ENCODE data around the gene RAPSN.

Gene RAPSN

DNA sequence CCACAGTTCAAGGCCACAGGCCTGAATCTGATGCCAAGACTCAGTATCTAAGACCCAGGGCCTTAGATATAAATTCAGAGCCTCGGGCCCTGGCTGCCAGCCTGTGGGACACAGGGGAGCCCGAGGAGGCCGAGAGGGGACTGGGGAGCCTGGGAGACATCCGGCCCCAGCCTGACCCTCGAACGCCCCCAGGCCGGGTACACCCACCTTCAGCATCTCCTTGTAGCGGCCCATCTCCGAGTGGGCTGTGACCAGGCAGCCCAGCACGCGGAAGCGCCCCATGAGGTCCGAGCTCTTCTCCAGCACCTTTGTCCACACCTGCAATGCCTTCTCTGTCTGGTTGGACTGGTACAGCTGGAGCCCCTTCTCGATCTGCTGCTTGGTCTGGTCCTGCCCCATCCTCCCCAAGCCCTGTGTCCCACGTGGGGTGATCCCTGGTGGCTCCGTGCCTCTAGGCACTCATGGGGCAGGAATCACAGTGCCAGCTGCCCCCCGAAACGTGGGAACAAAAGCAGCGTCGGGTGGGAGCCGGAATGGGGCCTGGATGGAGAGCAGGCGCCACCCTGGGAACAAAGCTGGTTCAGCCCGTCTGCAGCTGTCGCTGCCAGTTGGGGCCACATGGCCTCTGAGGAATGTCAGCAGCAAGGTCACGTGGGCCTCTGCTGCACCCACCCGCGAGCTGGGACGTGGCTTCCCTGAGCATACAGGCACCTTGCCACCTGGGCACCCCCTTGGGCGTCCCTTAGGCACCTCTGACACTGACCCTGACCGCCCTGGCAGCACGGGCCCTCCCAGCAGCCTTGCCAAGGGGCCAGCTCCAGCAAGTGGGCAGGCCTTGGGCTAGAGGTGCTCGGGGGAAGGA lies at the start of gene RAPSN:
TSS of gene RAPSN (minus strand) at position 571 of the 862 bp plus-strand sequence. CDS start at position 399, 172 bp downstream.
- Histone ChIP-seq H3K27ac (no peak within 1 kb of the TSS), H3K4me3 (no peak within 1 kb of the TSS)
- TF ChIP-seq, protein P1, sequence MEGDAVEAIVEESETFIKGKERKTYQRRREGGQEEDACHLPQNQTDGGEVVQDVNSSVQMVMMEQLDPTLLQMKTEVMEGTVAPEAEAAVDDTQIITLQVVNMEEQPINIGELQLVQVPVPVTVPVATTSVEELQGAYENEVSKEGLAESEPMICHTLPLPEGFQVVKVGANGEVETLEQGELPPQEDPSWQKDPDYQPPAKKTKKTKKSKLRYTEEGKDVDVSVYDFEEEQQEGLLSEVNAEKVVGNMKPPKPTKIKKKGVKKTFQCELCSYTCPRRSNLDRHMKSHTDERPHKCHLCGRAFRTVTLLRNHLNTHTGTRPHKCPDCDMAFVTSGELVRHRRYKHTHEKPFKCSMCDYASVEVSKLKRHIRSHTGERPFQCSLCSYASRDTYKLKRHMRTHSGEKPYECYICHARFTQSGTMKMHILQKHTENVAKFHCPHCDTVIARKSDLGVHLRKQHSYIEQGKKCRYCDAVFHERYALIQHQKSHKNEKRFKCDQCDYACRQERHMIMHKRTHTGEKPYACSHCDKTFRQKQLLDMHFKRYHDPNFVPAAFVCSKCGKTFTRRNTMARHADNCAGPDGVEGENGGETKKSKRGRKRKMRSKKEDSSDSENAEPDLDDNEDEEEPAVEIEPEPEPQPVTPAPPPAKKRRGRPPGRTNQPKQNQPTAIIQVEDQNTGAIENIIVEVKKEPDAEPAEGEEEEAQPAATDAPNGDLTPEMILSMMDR (IDR thresholded peaks at IDR 0.05), result no peak
- DNase-seq (ENCODE audit: low spot score), result no peak

DNA sequence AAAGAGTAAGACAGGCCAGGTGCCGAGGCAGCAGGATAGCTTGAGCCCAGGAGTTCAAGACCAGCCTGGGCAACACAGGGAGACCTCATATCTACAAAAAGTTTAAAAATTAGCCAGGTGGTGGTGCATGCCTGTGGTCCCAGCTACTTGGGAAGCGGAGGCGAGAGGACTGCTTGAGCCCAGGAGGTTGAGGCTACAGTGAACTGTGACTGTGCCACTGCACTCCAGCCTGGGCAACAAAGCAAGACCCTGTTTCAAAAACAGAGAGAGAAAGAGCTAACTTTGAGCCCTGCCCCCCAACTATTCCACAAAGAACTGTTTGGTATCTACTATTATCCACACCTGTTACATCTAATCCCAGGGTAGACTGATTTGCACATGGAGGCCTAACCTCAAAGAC lies 49.2 kb upstream of the RAPSN start:
- H3K27ac ChIP-seq, result peak overlapping the region in 1 of 2 donors; percentile 25

DNA sequence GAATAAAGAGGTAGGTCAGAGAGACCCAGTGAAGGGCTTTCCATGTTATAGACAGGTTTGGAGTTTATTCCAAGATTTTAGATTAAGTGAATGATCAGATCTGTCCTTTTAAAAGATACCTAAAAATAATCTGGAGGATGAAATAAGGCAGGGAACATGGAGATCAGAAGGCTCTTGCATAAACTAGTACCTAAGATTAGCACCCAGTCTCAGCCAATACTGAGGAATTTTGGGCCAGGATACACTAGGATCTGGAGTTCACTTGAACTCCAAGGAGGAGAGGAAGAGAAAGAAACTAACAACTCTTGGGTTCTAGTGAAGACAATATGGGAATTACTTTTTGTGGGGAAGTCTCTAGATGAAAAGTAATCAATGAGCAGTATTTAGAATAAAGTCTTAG lies 47.9 kb upstream of the RAPSN start:
- Histone ChIP-seq H3K27ac (no peak overlapping the region), H3K4me3 (no peak overlapping the region)
- TF ChIP-seq, protein P1 (IDR thresholded peaks at IDR 0.05), result no peak
- no peak for DNase-seq (ENCODE audit: low spot score)

More for the DNA sequence above, 49.2 kb upstream of the RAPSN start:
- TF ChIP-seq, protein P1 (IDR thresholded peaks at IDR 0.05), result no peak
- no peak for DNase-seq (ENCODE audit: low spot score)
- no peak overlapping the region for H3K4me3 ChIP-seq

DNA sequence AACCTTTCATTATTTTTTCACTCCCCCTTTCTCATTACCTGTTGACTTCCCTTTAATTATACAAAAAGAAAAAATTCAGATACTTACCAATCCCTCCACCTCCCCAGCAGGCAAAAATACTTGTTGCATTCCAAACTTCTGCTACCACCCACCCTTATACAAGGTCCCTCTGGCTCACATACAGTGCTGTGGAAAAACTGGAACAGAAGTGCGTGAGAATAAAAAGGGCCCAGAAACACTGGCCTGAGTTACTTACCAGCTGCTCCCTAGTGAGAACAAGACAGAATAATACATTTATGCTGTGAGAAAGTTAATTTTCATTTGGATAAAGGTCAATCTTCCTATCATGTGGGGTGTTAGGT lies 46.9 kb upstream of the RAPSN start:
- no peak for DNase-seq (ENCODE audit: low spot score)
- H3K27ac ChIP-seq, result no peak overlapping the region
- no peak overlapping the region for H3K4me3 ChIP-seq
- TF ChIP-seq, protein P1 (IDR thresholded peaks at IDR 0.05), result no peak

DNA sequence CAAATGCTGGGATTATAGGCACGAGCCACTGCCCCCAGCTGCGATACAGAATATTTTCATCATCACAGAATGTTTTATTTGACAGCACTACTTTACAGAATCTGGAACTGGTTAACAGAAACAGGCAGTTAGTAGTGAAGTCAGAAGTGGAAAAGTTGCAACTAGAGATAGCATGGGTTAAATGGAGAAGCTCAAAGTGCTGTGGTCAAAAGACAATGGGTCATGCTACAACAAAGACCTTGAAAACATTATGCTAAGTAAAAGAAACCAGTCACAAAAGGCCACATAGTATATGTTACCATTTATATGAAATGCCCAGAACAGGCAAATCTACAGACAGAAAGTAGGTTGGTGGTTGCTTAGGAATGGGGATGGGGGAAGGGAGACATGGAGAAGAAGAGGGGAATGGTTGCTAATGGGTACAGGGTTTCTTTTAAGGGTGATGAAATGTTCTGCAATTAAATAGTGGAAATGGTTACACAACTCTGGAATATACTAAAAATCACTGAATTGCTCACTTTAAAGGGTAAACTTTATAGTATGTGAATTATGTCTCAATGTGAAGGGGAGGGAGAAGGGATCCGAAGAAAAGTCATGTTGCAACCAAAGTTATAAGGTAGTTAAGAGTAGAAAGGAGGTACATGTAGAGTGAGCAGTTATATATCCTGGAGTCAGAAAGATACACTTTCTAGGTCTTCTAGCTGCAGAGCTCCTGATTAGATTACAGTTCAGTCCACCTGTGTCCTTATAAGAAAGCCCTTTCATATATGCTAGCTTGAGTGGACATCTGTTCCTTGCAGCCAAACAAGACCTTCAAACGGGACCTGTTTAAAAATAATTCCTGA lies 46.3 kb upstream of the RAPSN start:
- TF ChIP-seq, protein P1 (IDR thresholded peaks at IDR 0.05), result no peak
- DNase-seq (ENCODE audit: low spot score), result no peak
- Histone ChIP-seq H3K4me3 (no peak overlapping the region), H3K27ac (no peak overlapping the region)

DNA sequence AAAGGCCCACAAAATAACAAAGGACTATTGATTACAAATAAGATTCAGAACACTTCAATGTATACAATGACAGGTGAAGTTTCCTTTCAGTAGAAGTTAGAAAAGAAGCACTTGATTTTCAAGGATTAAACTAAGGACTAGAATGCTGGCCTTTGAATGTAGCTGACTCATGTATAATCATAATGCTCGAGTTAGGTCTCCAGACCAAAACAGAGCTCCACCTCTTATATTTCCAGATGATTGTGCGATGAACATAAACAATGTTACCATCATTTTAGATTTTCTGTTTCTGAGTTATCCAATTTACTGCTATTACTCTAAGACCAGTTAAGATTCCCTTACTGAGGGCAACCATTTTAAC lies 40.4 kb upstream of the RAPSN start:
- Histone ChIP-seq H3K27ac (no peak overlapping the region), H3K4me3 (no peak overlapping the region)
- TF ChIP-seq, protein P1 (IDR thresholded peaks at IDR 0.05), result no peak
- DNase-seq (ENCODE audit: low spot score), result no peak

All from coronary artery (tissue), 2 donors.